Fibroblast of pulmonary artery (primary cell): ENCODE measurements around the gene SHISA9.

Source experiments
- DNase-seq: peaks from one replicate; pipeline ENCODE4 v3.0.0-alpha.2; 2010; ENCODE audit warnings: low read depth
- H3K4me3 ChIP-seq: replicated peaks from 2 replicates; pipeline ENCODE4 v1.5.1; 2011; ENCODE audit warnings: low read depth, mild to moderate bottlenecking, control low read depth, low read length, moderate library complexity
- TF ChIP-seq, protein P1 (sequence below): IDR thresholded peaks from 2 replicates; pipeline ENCODE4 v1.5.1; 2011; ENCODE audit warnings: mild to moderate bottlenecking, control low read depth, low read length, inconsistent platforms; ENCODE audit errors: missing control alignments

Gene SHISA9

DNA sequence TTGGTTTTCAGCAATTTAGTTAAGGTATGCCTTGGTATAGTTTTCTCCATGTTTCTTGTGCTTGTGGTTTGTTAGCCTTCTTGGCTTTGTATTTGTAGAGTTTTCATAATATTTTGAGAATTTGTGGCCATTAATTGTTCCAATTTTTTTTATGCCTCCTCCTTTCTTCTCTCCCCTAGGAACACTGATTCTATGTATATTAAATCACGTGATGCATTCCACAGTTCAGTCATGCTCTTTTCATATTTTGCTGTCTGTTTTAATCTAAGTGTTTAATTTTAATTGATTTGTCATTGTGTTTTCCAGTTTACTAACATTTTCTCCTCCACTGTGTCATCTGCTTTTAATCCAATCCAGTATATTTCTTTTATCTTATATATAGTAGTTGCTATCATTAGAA lies 263.6 kb downstream of the SHISA9 start:
- TF ChIP-seq, protein P1, sequence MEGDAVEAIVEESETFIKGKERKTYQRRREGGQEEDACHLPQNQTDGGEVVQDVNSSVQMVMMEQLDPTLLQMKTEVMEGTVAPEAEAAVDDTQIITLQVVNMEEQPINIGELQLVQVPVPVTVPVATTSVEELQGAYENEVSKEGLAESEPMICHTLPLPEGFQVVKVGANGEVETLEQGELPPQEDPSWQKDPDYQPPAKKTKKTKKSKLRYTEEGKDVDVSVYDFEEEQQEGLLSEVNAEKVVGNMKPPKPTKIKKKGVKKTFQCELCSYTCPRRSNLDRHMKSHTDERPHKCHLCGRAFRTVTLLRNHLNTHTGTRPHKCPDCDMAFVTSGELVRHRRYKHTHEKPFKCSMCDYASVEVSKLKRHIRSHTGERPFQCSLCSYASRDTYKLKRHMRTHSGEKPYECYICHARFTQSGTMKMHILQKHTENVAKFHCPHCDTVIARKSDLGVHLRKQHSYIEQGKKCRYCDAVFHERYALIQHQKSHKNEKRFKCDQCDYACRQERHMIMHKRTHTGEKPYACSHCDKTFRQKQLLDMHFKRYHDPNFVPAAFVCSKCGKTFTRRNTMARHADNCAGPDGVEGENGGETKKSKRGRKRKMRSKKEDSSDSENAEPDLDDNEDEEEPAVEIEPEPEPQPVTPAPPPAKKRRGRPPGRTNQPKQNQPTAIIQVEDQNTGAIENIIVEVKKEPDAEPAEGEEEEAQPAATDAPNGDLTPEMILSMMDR = no peak
- H3K4me3 ChIP-seq = no peak overlapping the region
- DNase-seq = no peak

DNA sequence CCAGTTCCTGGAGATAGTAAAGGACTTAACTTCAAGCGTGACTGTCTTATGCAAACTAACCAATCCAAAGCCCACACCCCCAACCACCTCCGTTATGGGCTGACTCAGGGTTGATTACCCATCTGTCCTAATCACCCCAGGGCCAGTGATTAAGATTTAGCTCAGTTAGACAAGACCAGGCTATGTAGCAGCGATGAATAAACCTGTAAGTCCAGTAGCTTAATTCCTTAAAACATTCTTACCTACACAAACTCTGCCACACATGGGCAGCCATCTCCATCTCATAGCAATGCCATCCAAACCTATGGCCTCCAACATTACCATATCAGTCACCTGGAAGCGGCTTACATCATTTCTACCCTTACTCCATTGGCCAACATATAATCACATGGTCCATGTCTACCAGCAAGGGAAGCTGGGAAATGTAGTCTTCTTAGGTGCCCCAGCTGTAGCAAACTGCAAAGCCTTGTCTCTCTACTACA lies 266.7 kb downstream of the SHISA9 start:
- H3K4me3 ChIP-seq = no peak overlapping the region
- no peak for DNase-seq

DNA sequence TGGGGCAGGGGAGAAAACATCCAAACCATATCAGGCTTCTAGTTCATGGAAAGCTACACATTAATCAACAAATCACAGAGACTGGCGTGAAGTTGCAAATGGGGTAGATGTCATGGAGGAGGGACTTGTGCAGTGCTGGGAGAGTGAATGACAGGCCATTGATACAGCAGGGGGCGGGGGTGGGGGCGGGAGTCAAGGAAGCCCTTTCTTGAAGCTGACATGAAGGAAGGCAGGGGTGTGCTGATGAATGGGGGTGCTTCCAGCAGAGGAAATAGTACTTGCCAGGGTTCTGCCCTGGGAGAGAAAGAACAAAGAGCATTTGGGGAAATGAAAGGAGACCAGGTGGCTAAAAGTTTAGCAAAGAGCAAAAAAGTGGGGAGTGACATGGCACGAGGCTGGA lies 269.9 kb downstream of the SHISA9 start:
- DNase-seq = no peak
- no peak overlapping the region for H3K4me3 ChIP-seq
- TF ChIP-seq, protein P1 = no peak

More for the DNA sequence above, 266.7 kb downstream of the SHISA9 start:
- TF ChIP-seq, protein P1 = no peak

DNA sequence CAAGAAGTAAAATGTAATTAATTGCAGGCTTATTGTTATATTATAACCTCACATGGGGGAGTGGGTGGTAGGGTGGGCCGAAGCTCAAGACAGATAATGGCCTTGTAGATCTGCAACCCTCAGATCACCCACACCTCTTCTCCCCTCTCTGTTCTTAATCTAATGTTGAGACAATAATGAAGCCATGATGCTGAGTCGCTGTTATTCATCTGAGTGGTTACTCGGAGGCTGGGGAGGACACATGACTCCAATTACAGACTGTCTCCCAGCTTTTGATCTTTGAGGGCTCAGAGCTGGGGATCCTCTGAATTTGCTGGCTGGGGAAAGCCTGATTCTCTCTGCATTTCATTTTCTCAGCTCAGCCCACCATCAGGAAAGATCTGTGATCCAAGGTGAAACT lies 275.3 kb downstream of the SHISA9 start:
- TF ChIP-seq, protein P1 = no peak
- DNase-seq = no peak
- H3K4me3 ChIP-seq = no peak overlapping the region

DNA sequence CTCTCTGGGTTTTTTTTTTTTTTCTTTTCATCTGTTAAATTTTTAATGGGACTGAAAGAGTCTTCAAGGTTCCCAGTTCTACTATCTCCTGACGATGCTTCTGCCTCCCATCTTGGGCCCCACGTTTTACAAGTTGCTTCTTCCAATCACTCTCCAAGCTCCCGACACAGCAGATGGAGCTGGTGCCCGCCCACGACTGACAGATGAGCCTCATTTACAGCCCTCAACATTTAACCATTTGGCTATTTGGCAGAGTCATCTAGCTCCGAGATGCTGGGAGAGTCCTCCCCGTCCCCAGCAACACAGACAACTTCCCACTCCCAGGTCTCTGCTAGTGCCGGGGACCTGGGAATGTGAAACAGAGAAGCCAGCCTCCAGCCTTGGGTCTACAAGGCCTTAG lies 276.9 kb downstream of the SHISA9 start:
- no peak overlapping the region for H3K4me3 ChIP-seq
- TF ChIP-seq, protein P1 = no peak
- DNase-seq = no peak

DNA sequence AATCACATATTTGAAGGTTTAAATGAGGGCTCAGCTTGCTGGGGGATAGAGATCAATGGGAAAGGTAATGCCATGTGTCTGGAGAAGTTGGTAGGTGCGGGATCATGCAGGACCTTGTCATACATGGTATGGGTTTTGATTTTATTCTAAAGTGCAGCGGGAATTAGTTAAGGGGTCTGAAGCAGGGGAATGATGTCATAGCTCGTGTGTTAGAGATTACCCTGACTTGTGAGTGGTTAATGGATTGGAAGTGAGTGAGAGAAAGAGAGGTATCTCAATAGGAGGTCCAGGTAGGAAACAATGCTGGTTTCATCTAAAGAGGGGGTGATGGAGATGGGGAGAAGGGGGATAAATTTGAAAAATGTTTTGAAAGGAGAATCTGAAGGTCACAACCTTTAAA lies 280.0 kb downstream of the SHISA9 start:
- H3K4me3 ChIP-seq = no peak overlapping the region
- no peak for DNase-seq
- TF ChIP-seq, protein P1 = no peak

DNA sequence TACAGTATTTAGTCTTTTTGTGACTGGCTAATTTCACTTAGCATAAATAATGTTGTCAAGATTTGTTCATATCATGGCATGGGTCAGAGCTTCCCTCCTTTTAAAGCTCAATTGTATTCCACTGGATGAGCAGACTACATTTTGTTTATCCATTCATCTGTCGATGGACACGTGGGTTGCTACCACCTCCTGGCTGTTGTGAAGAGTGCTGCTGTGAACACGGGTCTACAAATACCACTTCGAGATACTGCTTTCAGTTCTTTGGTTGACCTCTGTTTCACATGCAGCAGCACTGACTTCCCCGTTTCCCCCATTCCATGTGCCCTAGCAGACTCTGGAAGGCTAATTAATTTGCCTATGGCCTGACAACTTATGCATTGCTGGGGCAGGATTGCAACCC lies 285.4 kb downstream of the SHISA9 start:
- no peak overlapping the region for H3K4me3 ChIP-seq
- no peak for DNase-seq
- TF ChIP-seq, protein P1 = no peak
